Measurements from ENCODE around the gene STON2.
"Not testable (repeated sequence)": the region's sequence is repeated elsewhere in the genome, so short reads cannot be mapped to it uniquely, and the experiment has no call there.

The STON2 gene

GRCh38 chr14:81382517-81383225 lies 17.5 kb downstream of the STON2 start:
- no peak for DNase-seq

GRCh38 chr14:81380009-81380408 lies 20.1 kb downstream of the STON2 start:
- DNase-seq = not testable (repeated sequence)

GRCh38 chr14:81371802-81372201 lies 28.3 kb downstream of the STON2 start:
- no peak for DNase-seq

GRCh38 chr14:81367563-81367962 lies 32.6 kb downstream of the STON2 start:
- no peak for DNase-seq

GRCh38 chr14:81366884-81367283 lies 33.2 kb downstream of the STON2 start:
- DNase-seq = no peak

GRCh38 chr14:81366214-81366613 lies 33.9 kb downstream of the STON2 start:
- DNase-seq = no peak

- DNase-seq = no peak
Observed at GRCh38 chr14:81363746-81364378, 36.3 kb downstream of the STON2 start.

GRCh38 chr14:81353691-81354323 lies 46.3 kb downstream of the STON2 start:
- no peak for DNase-seq

- no peak for DNase-seq
Observed at GRCh38 chr14:81352413-81352812, 47.7 kb downstream of the STON2 start.

GRCh38 chr14:81351205-81351604 lies 48.9 kb downstream of the STON2 start:
- DNase-seq = no peak

- no peak for DNase-seq
Observed at GRCh38 chr14:81350344-81351130, 49.6 kb downstream of the STON2 start.

GRCh38 chr14:81348061-81348460 lies 52.1 kb downstream of the STON2 start:
- peak; percentile 12 to 35 for DNase-seq

- DNase-seq = no peak
Observed at GRCh38 chr14:81345781-81346180, 54.3 kb downstream of the STON2 start.

GRCh38 chr14:81344481-81345160 lies 55.5 kb downstream of the STON2 start:
- DNase-seq = no peak

GRCh38 chr14:81343701-81344100 lies 56.4 kb downstream of the STON2 start:
- DNase-seq = no peak

- no peak for DNase-seq
Observed at GRCh38 chr14:81342850-81343580, 57.1 kb downstream of the STON2 start.

GRCh38 chr14:81341781-81342180 lies 58.3 kb downstream of the STON2 start:
- DNase-seq = no peak

- DNase-seq = no peak
Observed at GRCh38 chr14:81341370-81341769, 58.8 kb downstream of the STON2 start.

GRCh38 chr14:81340201-81340600 lies 59.9 kb downstream of the STON2 start:
- no peak for DNase-seq

- DNase-seq = no peak
Observed at GRCh38 chr14:81337073-81337472, 63.1 kb downstream of the STON2 start.

- no peak for DNase-seq
Observed at GRCh38 chr14:81336009-81336408, 64.1 kb downstream of the STON2 start.

GRCh38 chr14:81332725-81333124 lies 67.4 kb downstream of the STON2 start:
- DNase-seq = no peak

Measured in inflammatory macrophage treated with lipopolysaccharide for 1 hour (primary cell).